Measurements from ENCODE around the gene SHMT2. TPM values are rescaled to one million over a fixed set of nuclear protein-coding genes. Genes with fewer than 3 reads are reported as not detected.

SHMT2 gene
- total RNA-seq, 1 donor from 2014 or later, result 78.7 TPM

DNA sequence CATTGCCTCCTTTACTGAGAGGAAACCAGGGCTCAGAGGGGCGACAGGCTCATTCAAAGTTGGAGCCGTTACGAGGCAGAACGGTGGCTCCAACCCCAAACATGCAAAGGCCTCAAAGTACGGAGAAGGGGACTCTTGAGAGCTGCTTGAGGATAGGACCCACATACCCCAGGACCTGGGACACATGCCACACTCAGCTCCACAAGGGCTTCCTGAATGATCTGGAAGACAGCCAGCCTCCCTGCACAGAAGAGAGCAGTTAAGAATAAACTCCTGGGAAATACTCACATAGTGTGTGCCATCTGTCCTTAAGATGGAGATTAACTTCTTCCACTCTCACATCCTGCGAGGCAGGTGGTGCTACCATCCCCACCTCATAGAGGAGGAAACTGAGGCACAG is 39.5 kb upstream of the SHMT2 start:
- H3K27ac Mint-ChIP-seq, result no peak overlapping the region
- peaks cover 40% of the 10 kb centered on the region for H3K36me3 Mint-ChIP-seq
- H3K9me3 Mint-ChIP-seq, result no peaks in the 10 kb centered on the region
- TF ChIP-seq, protein P1, sequence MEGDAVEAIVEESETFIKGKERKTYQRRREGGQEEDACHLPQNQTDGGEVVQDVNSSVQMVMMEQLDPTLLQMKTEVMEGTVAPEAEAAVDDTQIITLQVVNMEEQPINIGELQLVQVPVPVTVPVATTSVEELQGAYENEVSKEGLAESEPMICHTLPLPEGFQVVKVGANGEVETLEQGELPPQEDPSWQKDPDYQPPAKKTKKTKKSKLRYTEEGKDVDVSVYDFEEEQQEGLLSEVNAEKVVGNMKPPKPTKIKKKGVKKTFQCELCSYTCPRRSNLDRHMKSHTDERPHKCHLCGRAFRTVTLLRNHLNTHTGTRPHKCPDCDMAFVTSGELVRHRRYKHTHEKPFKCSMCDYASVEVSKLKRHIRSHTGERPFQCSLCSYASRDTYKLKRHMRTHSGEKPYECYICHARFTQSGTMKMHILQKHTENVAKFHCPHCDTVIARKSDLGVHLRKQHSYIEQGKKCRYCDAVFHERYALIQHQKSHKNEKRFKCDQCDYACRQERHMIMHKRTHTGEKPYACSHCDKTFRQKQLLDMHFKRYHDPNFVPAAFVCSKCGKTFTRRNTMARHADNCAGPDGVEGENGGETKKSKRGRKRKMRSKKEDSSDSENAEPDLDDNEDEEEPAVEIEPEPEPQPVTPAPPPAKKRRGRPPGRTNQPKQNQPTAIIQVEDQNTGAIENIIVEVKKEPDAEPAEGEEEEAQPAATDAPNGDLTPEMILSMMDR (IDR thresholded peaks at IDR 0.05; ENCODE audit: unreplicated experiment), result no peak
- no peaks in the 10 kb centered on the region for H3K4me1 Mint-ChIP-seq
- no peaks in the 10 kb centered on the region for H3K27me3 Mint-ChIP-seq (ENCODE audit: low read depth)
- H3K4me3 Mint-ChIP-seq, result no peak overlapping the region
- DNase-seq (ENCODE audit: low spot score in 2 of 2, unreplicated experiment in 2 of 2), result no peak

DNA sequence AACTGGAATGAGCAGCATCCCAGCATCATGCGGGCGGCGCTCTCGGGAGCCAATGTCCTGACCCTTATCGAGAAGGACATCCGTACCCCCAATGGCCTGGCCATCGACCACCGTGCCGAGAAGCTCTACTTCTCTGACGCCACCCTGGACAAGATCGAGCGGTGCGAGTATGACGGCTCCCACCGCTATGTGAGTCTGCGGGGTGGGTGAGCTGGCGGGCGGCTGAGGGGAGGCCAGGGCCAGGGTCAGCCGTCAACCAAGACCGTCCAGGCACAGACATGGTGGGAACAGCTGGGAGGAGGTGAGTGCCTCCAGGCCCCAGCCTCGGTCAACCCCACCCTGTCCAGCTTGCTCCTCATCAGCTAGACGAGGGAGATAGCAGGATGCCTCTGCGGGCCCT is 38.7 kb upstream of the SHMT2 start:
- peaks cover 45% of the 10 kb centered on the region for H3K36me3 Mint-ChIP-seq

DNA sequence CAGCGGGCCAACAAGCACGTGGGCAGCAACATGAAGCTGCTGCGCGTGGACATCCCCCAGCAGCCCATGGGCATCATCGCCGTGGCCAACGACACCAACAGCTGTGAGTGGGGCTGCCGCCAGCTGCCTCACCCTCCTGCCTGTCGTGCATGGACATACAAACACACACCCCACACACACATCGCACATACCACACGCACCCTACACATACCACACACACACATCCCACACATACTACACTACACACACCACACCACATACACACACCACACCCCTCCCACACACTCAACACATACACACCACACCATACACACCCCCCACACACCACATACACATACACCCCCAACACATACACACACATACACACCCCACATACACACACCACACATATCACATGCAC is 38.1 kb upstream of the SHMT2 start:
- peaks cover 47% of the 10 kb centered on the region for H3K36me3 Mint-ChIP-seq
- H3K27me3 Mint-ChIP-seq (ENCODE audit: low read depth), result no peaks in the 10 kb centered on the region
- no peak for DNase-seq (ENCODE audit: low spot score in 2 of 2, unreplicated experiment in 2 of 2)
- no peak overlapping the region for H3K27ac Mint-ChIP-seq
- TF ChIP-seq, protein P1 (IDR thresholded peaks at IDR 0.05; ENCODE audit: unreplicated experiment), result no peak
- no peaks in the 10 kb centered on the region for H3K9me3 Mint-ChIP-seq
- H3K4me1 Mint-ChIP-seq, result no peaks in the 10 kb centered on the region
- H3K4me3 Mint-ChIP-seq, result no peak overlapping the region

More for the DNA sequence above, 38.7 kb upstream of the SHMT2 start:
- TF ChIP-seq, protein P1 (IDR thresholded peaks at IDR 0.05; ENCODE audit: unreplicated experiment), result no peak
- Mint-ChIP-seq H3K9me3 (no peaks in the 10 kb centered on the region), H3K27me3 (ENCODE audit: low read depth) (no peaks in the 10 kb centered on the region), H3K4me1 (no peaks in the 10 kb centered on the region), H3K4me3 (no peak overlapping the region), H3K27ac (no peak overlapping the region)
- DNase-seq (ENCODE audit: low spot score in 2 of 2, unreplicated experiment in 2 of 2), result no peak

DNA sequence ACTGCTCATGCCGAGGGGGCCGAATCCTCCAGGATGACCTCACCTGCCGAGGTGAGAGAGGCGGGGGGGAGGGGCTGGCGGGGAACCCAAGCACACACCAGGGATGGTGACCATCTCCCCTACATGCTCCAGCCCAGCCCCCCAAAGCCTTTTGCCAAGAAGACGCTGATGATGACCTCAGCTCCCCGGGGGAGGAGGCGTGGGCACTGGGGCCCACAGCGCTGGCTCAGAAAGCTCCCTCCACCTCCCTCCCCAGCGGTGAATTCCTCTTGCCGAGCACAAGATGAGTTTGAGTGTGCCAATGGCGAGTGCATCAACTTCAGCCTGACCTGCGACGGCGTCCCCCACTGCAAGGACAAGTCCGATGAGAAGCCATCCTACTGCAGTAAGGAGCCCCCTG is 36.6 kb upstream of the SHMT2 start:
- Mint-ChIP-seq H3K27me3 (ENCODE audit: low read depth) (no peaks in the 10 kb centered on the region), H3K36me3 (peaks cover 46% of the 10 kb centered on the region), H3K9me3 (no peaks in the 10 kb centered on the region), H3K27ac (no peak overlapping the region), H3K4me3 (no peak overlapping the region), H3K4me1 (no peaks in the 10 kb centered on the region)
- no peak for DNase-seq (ENCODE audit: low spot score in 2 of 2, unreplicated experiment in 2 of 2)
- TF ChIP-seq, protein P1 (IDR thresholded peaks at IDR 0.05; ENCODE audit: unreplicated experiment), result no peak

DNA sequence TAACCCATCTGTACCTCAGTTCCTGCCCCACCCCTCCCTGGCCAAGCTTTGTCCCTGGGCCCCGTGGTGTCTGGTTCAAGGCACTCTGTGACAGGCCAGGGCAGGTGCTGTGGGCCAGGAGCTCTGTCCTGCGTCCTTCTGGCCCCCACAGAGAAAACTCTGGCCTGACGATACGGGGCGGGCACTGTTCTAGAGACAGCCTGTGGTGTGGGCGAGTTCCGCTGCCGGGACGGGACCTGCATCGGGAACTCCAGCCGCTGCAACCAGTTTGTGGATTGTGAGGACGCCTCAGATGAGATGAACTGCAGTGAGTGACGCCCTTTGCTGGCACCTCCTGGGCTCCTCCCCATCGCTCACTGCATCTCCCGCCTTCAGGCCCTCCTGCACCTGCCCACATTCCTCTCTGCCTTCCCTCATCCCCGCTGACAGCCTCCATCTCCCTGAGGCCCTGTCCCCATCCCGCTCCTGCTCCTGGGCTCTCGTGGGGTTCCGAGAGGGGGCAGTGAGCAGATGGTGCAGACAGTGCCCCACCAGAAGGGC is 35.7 kb upstream of the SHMT2 start:
- Mint-ChIP-seq H3K27me3 (ENCODE audit: low read depth) (no peaks in the 10 kb centered on the region), H3K9me3 (no peaks in the 10 kb centered on the region), H3K27ac (no peak overlapping the region), H3K4me1 (no peaks in the 10 kb centered on the region), H3K36me3 (peaks cover 47% of the 10 kb centered on the region), H3K4me3 (no peak overlapping the region)
- TF ChIP-seq, protein P1 (IDR thresholded peaks at IDR 0.05; ENCODE audit: unreplicated experiment), result no peak
- DNase-seq (ENCODE audit: low spot score in 2 of 2, unreplicated experiment in 2 of 2), result no peak

DNA sequence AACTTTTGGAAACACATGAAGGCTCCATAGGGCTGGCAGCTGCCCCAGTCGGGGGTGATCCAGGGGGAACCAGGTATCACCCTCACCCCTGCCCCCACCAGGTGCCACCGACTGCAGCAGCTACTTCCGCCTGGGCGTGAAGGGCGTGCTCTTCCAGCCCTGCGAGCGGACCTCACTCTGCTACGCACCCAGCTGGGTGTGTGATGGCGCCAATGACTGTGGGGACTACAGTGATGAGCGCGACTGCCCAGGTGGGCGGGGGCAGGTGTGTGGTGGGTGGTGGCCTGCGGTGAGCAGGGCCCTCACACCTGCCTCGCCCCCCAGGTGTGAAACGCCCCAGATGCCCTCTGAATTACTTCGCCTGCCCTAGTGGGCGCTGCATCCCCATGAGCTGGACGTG is 35.3 kb upstream of the SHMT2 start:
- no peaks in the 10 kb centered on the region for H3K27me3 Mint-ChIP-seq (ENCODE audit: low read depth)
- no peak overlapping the region for H3K27ac Mint-ChIP-seq
- no peaks in the 10 kb centered on the region for H3K4me1 Mint-ChIP-seq
- DNase-seq (ENCODE audit: low spot score in 2 of 2, unreplicated experiment in 2 of 2), result no peak
- H3K4me3 Mint-ChIP-seq, result no peak overlapping the region
- H3K9me3 Mint-ChIP-seq, result no peaks in the 10 kb centered on the region
- H3K36me3 Mint-ChIP-seq, result peaks cover 45% of the 10 kb centered on the region
- TF ChIP-seq, protein P1 (IDR thresholded peaks at IDR 0.05; ENCODE audit: unreplicated experiment), result no peak
